ENCODE data around the gene NMT2. TPM values are rescaled to one million over a fixed set of nuclear protein-coding genes. Genes with fewer than 3 reads are reported as not detected.

NMT2 gene
- total RNA-seq, 1 experiment from 2014 or later: 11.8 TPM

DNA sequence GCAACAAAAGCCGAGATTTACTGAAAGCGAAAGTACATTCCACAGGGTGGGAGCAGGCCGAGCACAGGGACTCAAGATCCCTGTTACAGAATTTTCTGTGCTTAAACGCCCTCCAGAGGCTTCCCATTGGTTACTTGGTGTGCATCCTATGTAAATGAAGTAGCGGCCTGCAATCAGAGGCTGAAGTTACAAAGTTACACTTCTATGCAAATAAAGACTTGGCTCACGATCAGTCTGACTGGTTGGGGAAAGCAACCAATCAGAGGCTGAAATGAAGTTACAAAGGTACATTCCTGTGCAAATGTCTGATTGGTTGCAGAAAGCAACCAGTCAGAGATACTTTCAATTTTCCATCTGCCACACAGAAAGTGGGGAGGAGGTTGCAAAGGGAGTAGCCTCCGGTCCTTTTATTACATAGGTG is 84.0 kb downstream of the NMT2 start:
- H3K4ac ChIP-seq (ENCODE audit: low read depth, low read length): no peak overlapping the region
- no peak overlapping the region for H2BK15ac ChIP-seq (ENCODE audit: low read depth, low read length)
- H3K56ac ChIP-seq (ENCODE audit: insufficient read length, low read depth, low read length): no peak overlapping the region
- TF ChIP-seq CTCF (conservative IDR thresholded peaks at IDR 0.05): no peak
- no CpG with 5 or more reads among the region's 7 CpGs for WGBS (ENCODE audit: extremely low coverage, insufficient read length, low lambda C conversion rate)
- no peak overlapping the region for H4K5ac ChIP-seq (ENCODE audit: insufficient read length, low read depth, low read length)
- H4K91ac ChIP-seq (ENCODE audit: insufficient read length, low read depth, low read length): no peak overlapping the region
- no peak overlapping the region for H2AFZ ChIP-seq (ENCODE audit: low read length)
- H4K20me1 ChIP-seq (ENCODE audit: control insufficient read depth, insufficient read depth, insufficient read length): no peaks in the 10 kb centered on the region
- no peak overlapping the region for H2BK12ac ChIP-seq (ENCODE audit: insufficient read length, low read depth, low read length)
- no peak overlapping the region for H3K14ac ChIP-seq (ENCODE audit: insufficient read depth, low read length)
- H3K27ac ChIP-seq (ENCODE audit: insufficient read length, low read depth, low read length): no peak overlapping the region
- H3K36me3 Mint-ChIP-seq (ENCODE audit: insufficient read depth in 1 of 3, low read depth in 3 of 3): peaks cover 0 to 3% (median 2%) of the 10 kb centered on the region in 3 experiments; a peak in 2 of 7 replicates
- H3K23ac ChIP-seq (ENCODE audit: insufficient read length, low read depth, low read length): no peak overlapping the region
- H2BK120ac ChIP-seq (ENCODE audit: low read depth, low read length, poor library complexity, severe bottlenecking): no peak overlapping the region
- no peak overlapping the region for H2BK5ac ChIP-seq (ENCODE audit: insufficient read length, low read length)
- no peaks in the 10 kb centered on the region for H3K23me2 ChIP-seq (ENCODE audit: insufficient read length, low read depth, low read length, poor library complexity, severe bottlenecking)
- no peak overlapping the region for H2BK20ac ChIP-seq (ENCODE audit: low read depth, low read length, poor library complexity, severe bottlenecking)
- no peaks in the 10 kb centered on the region for H3K9me3 Mint-ChIP-seq
- no peak overlapping the region for H3K9ac ChIP-seq (ENCODE audit: extremely low read depth, insufficient read length, low read length)
- no peak overlapping the region for H2AK5ac ChIP-seq (ENCODE audit: insufficient read length, low read length)
- peak overlapping the region; percentile 90 to 96 (median 95); a peak in 6 of 7 replicates for H3K27ac Mint-ChIP-seq
- H3K79me2 ChIP-seq (ENCODE audit: insufficient read depth, low read length): no peaks in the 10 kb centered on the region
- peaks cover 19 to 20% of the 10 kb centered on the region in 2 experiments for H3K4me1 Mint-ChIP-seq
- no peak overlapping the region for H3K4me2 ChIP-seq (ENCODE audit: insufficient read depth, insufficient read length, low read length)
- H3T11ph ChIP-seq (ENCODE audit: low read length): no peak overlapping the region
- no peak overlapping the region for H3K4me3 Mint-ChIP-seq
- H3K4me1 ChIP-seq (ENCODE audit: insufficient read depth, low read length): no peaks in the 10 kb centered on the region
- H4K8ac ChIP-seq (replicated peaks; ENCODE audit: insufficient read length, low read depth, low read length): no peak overlapping the region
- no peaks in the 10 kb centered on the region for H3K79me1 ChIP-seq (ENCODE audit: insufficient read depth, low read depth, low read length, poor library complexity, severe bottlenecking)
- peak; percentile 69 for DNase-seq
- H3K18ac ChIP-seq (ENCODE audit: insufficient read length, low read depth, low read length): no peak overlapping the region
- no peaks in the 10 kb centered on the region for H3K27me3 Mint-ChIP-seq (ENCODE audit: low read depth)
- no peaks in the 10 kb centered on the region for H3K27me3 ChIP-seq (ENCODE audit: insufficient read depth, low read length)
- no peaks in the 10 kb centered on the region for H3K9me3 ChIP-seq (ENCODE audit: control insufficient read depth, low read depth, low read length)
